ENCODE data around the gene ZSWIM5. TPM values are rescaled to one million over a fixed set of nuclear protein-coding genes. Genes with fewer than 3 reads are reported as not detected.

ZSWIM5 gene
- total and polyA plus RNA-seq, 2 of the 8 experiments (the other 6 are each of a cell fraction or from before 2014, with no cell fraction given): 2.5 to 3.9 TPM

- TF ChIP-seq CHD7 (IDR thresholded peaks at IDR 0.05; ENCODE audit: insufficient replicate concordance, low read length) (no peak), ASH2L (IDR thresholded peaks at IDR 0.05; ENCODE audit: low read length) (no peak), EZH2 (IDR thresholded peaks at IDR 0.05; ENCODE audit: low read depth, low read length, severe bottlenecking) (no peak)
These were observed 40.4 kb upstream of the ZSWIM5 start (continued) for GRCh38 chr1:45246760-45247159.
